DMS79 (cell line): ENCODE measurements around the gene SRPK2.
"Not testable (repeated sequence)": the region's sequence is repeated elsewhere in the genome, so short reads cannot be mapped to it uniquely, and the experiment has no call there.

ENCODE experiments used
- DNase-seq: peaks from one replicate; lab custom pipeline; 2025; lab: John Stamatoyannopoulos, UW

SRPK2 gene

GRCh38 chr7:105267244-105267643 lies 121.5 kb downstream of the SRPK2 start:
- DNase-seq, result no peak

- DNase-seq, result no peak
These were observed 124.0 kb downstream of the SRPK2 start for GRCh38 chr7:105264707-105265106.

GRCh38 chr7:105261689-105262088 lies 127.0 kb downstream of the SRPK2 start:
- no peak for DNase-seq

- DNase-seq, result not testable (repeated sequence)
These were observed 128.4 kb downstream of the SRPK2 start for GRCh38 chr7:105260201-105260871.

GRCh38 chr7:105258919-105259318 lies 129.8 kb downstream of the SRPK2 start:
- not testable (repeated sequence) for DNase-seq

GRCh38 chr7:105257338-105257737 lies 131.4 kb downstream of the SRPK2 start:
- DNase-seq, result no peak

- peak; percentile 34 for DNase-seq
These were observed 131.9 kb downstream of the SRPK2 start for GRCh38 chr7:105256761-105257231.

GRCh38 chr7:105250706-105251105 lies 138.0 kb downstream of the SRPK2 start:
- DNase-seq, result no peak

GRCh38 chr7:105250239-105250638 lies 138.5 kb downstream of the SRPK2 start:
- no peak for DNase-seq

- DNase-seq, result no peak
These were observed 139.5 kb downstream of the SRPK2 start for GRCh38 chr7:105249216-105249615.

- no peak for DNase-seq
These were observed 142.0 kb downstream of the SRPK2 start for GRCh38 chr7:105246679-105247078.

- DNase-seq, result no peak
These were observed 142.5 kb downstream of the SRPK2 start for GRCh38 chr7:105246256-105246655.

- peak; percentile 32 for DNase-seq
These were observed 143.2 kb downstream of the SRPK2 start for GRCh38 chr7:105245398-105246114.

GRCh38 chr7:105244594-105244993 lies 144.1 kb downstream of the SRPK2 start:
- DNase-seq, result no peak

- DNase-seq, result no peak
These were observed 147.5 kb downstream of the SRPK2 start for GRCh38 chr7:105241198-105241597.

GRCh38 chr7:105238198-105238765 lies 150.4 kb downstream of the SRPK2 start:
- no peak for DNase-seq

- no peak for DNase-seq
These were observed 153.8 kb downstream of the SRPK2 start for GRCh38 chr7:105234886-105235285.

GRCh38 chr7:105232829-105233291 lies 155.9 kb downstream of the SRPK2 start:
- not testable (repeated sequence) for DNase-seq

- no peak for DNase-seq
These were observed 158.2 kb downstream of the SRPK2 start for GRCh38 chr7:105230486-105230885.

- DNase-seq, result no peak
These were observed 159.1 kb downstream of the SRPK2 start for GRCh38 chr7:105229641-105230040.

- no peak for DNase-seq
These were observed 160.2 kb downstream of the SRPK2 start for GRCh38 chr7:105228555-105228954.

GRCh38 chr7:105227391-105227790 lies 161.3 kb downstream of the SRPK2 start:
- DNase-seq, result no peak
